GM19438 (cell line): Measurements from ENCODE around the gene TUBGCP5.

ENCODE experiments used
- ATAC-seq: cut with Tn5 transposase; IDR thresholded peaks from one replicate; pipeline ENCODE4 v1.9.1; 2021; ENCODE audit warnings: low read depth; ENCODE audit not compliant: unreplicated experiment

Gene TUBGCP5

DNA sequence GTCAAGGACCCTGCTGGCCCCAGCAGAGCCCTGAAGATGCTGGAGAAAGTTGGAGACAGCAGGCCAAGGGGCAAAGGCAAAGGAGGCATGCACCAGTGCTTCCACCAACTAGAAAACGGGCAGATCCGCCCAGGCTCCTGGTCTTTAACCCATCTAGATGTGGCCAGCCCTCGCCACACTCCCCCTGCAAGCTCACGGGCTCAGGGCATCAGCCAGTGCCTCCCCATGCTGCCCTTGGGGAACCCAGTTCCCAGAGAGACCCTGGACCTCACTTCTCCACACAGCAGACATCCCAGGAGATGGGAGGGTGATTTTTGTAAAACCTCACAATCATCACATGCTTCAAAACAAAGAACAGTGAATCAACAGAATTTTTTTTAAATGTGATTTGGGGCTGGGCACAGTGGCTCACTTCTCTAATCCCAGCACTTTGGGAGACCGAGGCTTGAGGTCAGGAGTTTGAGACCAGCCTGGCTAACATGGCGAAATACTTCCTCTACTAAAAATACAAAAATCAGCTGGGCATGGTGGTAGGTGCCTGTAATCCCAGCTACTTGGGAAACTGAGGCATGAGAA, 83.7 kb downstream of the TUBGCP5 start:
- no peak for ATAC-seq

DNA sequence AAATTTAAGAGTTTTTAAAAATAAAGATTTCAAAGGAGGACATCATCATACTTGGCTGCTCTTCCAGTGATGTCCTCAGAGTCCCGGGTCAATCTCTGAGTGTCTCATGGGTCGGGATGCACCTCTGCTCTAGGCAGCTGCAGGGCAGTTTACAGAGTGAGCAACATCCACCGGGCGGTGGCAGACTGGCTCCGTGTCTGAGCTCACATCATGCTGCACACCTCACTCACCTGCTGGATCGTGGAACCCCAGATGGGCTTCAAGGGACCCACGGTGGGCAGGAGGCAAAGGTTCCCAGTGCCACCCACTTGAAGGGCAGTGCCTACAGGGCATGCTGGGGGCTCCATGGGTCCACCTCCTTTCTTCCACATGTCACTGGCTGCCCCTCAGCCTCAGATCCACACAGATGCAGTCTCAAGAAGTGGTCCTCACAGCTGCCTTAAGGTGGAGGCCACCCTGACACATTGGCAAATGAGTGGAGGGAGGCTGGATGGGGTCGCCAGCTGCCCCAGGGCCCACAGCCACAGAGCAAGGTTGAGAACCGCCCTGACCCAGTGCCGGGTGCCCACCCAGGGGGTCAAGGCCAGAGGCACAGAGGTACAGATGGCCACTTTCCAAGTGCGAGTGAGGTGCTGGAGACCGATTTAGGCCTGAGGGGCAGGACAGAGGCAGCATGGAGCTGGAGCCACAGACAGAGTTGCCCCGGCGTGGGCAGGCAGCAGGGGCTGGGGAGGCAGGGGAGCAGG, 84.4 kb downstream of the TUBGCP5 start:
- no peak for ATAC-seq

DNA sequence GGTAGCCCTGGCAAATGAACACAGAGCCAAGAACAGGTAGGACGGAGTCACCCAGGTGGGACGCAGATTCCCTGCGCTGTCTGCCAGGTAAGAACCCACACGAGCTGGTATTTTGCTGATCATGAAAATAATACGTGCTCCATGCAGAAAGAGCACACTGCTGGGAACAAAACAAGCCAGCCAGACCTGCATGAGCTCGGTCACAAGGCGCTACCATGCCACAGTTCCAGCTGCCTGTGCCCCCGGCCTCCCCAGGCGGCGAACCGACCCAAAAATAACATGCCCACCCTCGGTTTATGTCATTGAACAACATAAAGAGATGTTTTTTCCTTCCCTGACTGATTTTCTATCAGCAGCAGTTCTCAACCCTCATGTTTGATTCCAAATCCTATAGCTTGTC, 85.0 kb downstream of the TUBGCP5 start:
- ATAC-seq, result no peak

DNA sequence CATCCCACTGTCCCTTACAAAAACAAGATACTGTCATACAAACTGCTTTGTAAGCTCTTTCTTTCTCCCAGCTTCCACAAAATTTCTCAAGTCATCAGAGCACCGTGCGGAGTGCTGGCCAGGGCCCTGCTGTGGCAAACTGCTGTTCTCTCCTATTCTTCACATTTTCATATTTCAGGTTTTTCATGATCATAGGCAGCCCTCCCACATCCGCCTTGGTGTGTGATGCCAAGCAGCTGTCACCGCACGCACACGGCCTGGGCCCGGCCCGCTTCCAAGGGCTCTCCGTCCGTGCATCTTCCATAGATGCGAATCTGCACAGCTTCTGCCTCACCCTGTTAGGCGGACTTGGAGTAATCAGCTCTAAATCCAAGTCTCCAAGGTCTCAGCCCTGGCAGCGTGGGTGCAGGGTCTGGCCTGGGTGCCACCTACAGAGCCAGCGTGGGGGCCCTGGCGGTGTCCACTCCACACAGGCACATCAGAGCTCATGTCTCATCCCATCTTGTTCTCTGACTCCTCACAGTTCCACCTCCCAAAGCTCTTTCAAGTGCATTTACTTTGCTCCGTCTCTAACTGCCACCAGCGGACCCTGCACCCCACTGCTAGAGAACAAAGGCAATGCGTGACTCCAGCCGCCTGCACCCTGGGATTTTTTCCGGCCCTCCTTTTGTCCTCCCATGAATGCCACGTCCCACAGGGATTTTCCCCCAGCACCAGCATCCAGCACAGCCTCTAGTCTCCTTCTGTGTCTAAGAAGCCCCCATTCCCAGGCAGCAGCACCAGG, 86.4 kb downstream of the TUBGCP5 start:
- ATAC-seq, result no peak

DNA sequence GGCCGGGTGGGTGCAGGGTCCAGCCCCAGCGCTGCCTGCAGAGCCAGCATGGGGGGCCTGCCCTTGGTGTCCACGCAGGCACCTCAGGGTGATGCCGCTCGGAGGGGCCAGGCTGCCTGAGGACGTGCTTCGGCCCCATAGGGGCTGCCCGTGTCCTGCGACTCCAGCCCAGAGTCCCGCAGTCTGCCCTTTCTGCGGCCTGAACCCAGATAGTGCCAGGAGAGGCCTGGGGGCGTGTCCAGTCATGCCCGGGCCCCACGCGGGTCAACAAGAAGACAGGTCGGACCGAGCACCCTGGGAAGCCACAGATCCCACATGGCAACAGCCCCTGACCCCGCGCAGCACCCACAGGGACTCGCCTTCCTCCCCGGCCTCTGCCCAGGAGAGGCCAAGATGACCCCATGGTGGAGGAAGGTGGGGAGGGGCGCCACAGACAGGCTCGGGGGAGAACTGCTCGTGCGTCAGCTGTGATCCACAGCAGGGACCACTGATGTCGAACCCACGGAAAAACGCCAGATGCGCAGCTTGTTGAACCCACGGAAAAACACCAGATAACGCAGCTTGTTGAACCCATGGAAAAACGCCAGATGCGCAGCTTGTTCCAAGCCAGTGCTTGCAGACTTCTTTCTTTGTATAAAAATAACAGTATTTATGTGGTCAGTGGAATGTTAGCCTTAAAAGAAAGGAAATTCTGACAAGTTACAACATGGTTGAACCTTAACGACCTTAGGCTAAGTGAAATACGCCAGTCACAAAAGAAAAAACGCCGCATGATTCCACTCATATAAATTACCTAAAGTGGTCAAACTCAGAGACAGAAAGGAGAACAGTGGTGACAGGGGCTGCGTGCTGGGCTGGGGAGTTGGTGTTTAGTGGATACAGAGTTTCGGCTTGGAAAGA, 87.7 kb downstream of the TUBGCP5 start:
- ATAC-seq, result no peak

DNA sequence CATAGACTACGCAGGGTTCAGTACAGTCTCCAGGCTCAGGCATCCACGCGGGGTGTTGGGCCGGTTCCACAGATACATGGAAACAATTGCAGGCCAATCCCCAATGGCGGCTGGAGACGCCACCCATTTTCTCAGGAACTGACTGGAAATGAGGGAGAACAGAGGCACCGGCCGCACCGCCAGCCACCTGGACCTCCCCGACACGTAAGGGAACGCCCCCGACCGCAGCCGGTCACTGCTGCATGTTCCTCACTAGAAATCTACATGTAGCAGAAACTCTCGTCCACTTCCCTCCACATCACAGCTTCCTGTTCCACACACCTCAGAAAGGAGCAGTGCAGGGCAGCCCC, 88.4 kb downstream of the TUBGCP5 start:
- ATAC-seq, result no peak

GRCh38 chr15:22950256-22950990, 88.9 kb downstream of the TUBGCP5 start:
- no peak for ATAC-seq
